Ovary (tissue), 9 donors: ENCODE results near the gene RTL1. TPM values are rescaled to one million over a fixed set of nuclear protein-coding genes. Genes with fewer than 3 reads are reported as not detected.

ENCODE experiments used
- DNase-seq, 5 donors: peaks; one replicate each; pipeline ENCODE4 v3.0.0-alpha.2; 2019 to 2020
- H3K27ac ChIP-seq, 2 donors: fragments of 200-600 bp; one replicate each; pipeline versions ENCODE4 v1.5.1 to v1.8.0; 2019 to 2022
- H3K27me3 ChIP-seq: fragments of 200-600 bp; one replicate; pipeline ENCODE4 v1.8.0; 2022
- H3K36me3 ChIP-seq: fragments of 200-600 bp; sonication (generic); one replicate; pipeline ENCODE4 v1.5.1; 2019
- H3K4me1 ChIP-seq: one replicate; pipeline ENCODE4 v1.8.1; 2013; ENCODE audit warnings: mild to moderate bottlenecking, moderate library complexity; ENCODE audit not compliant: insufficient read depth
- H3K4me3 ChIP-seq: fragments of 200-600 bp; sonication (generic); one replicate; pipeline ENCODE4 v1.5.1; 2017
- H3K9me3 ChIP-seq, 2 donors: fragments of 200-600 bp in 1 of 2; sonication (generic) in 1 of 2; one replicate each; pipeline versions ENCODE4 v1.5.1 to v1.8.1; 2013 to 2019; ENCODE audit warnings: mild to moderate bottlenecking in 1 of 2, moderate library complexity in 1 of 2
- CTCF ChIP-seq, 3 donors: fragments of 450-650 bp in 2 of 3; fragments of 200-600 bp in 1 of 3; IDR thresholded peaks; one replicate each; pipeline versions ENCODE4 v1.5.1 to v1.8.0; 2016 to 2022; ENCODE audit warnings: antibody characterized with exemption in 3 of 3, mild to moderate bottlenecking in 1 of 3
- EP300 ChIP-seq: sonication (generic); formaldehyde crosslinking; IDR thresholded peaks from one replicate; pipeline ENCODE4 v1.6.1; 2017; ENCODE audit warnings: antibody characterized with exemption
- POLR2A ChIP-seq: fragments of 450-650 bp; IDR thresholded peaks from one replicate; pipeline ENCODE4 v1.6.1; 2017; ENCODE audit warnings: antibody characterized with exemption, mild to moderate bottlenecking, moderate library complexity
- WGBS, 3 donors: extraction: QIAGEN DNeasy Blood & Tissue Kit in 1 of 3; methylation state at CpG; one replicate each; pipeline versions ENCODE4 v1.1.5 to v1.1.7; 2013 to 2017; 5-methylcytosine and 5-hydroxymethylcytosine counted together
- intact Hi-C, 4 donors: fragments of 100-400 bp; cut with DNase I; formaldehyde crosslinking; loops; one replicate each; pipeline versions ENCODE4 v1.11.0 to v1.15.1; 2022 to 2023
- polyA plus RNA-seq, 2 donors: library from polyadenylated mRNA; stranded (reverse); fragments of 200-250 nt in 1 of 2; fragments of 350-450 nt in 1 of 2; fragmentation: Illumina TruSeq in 1 of 2; extraction: RNeasy Lipid Tissue Mini Kit (QIAGEN cat#74804) in 1 of 2; gene quantifications; one replicate each; pipeline ENCODE4 v1.2.3, GENCODE V29; 2013 to 2014
- total RNA-seq, 7 donors: library from RNA; depleted of rRNA in 2 of 7; stranded (reverse); fragments of >200 nt in 2 of 7; fragmentation: NEBNext Ultra II Directional in 3 of 7; extraction: Animal tissue kit (Norgen Biotek cat#: 25700) in 3 of 7; gene quantifications; one replicate each; pipeline versions ENCODE4 v1.1.0 to v1.2.4, GENCODE V29; 2016 to 2023
- donor health status: DM: no; HTN: no; CAD: no; lungs with moderate emphysema.
- donor health status: DM: no; HTN: no; CAD: no.
- donor health status: Bipolar disorder and iron deficiency.
- donor health status: DM: yes; HTN: yes; CAD: no.
- donor health status: DM: no; HTN: no; CAD: no.
- donor health status: DM: yes; HTN: yes; CAD: no.

Gene RTL1
- total and polyA plus RNA-seq, 9 donors = 0.06 to 1.3 (median 0.40) TPM; not detected in 2

GRCh38 chr14:100909439-100909838 is 5.9 kb upstream of the RTL1 start:
- H3K9me3 ChIP-seq = no peaks in the 10 kb centered on the region
- intact Hi-C loops = loop anchor here in 1 of 4 donors (10.0 kb wide), 1 partner anchor 655 kb away; the partner anchor contains the start of gene DIO3
- H3K36me3 ChIP-seq = no peaks in the 10 kb centered on the region
- no peak for TF ChIP-seq EP300
- no peak for TF ChIP-seq POLR2A
- no peak for TF ChIP-seq CTCF (IDR thresholded peaks at IDR 0.05)
- no peak overlapping the region for H3K4me3 ChIP-seq
- H3K4me1 ChIP-seq = no peaks in the 10 kb centered on the region
- no peak overlapping the region for H3K27ac ChIP-seq
- DNase-seq = no peak
- WGBS, 3 donors = 79 to 84% (median 82%) methylated on average over 9 of the region's 9 CpGs
- H3K27me3 ChIP-seq = no peaks in the 10 kb centered on the region

- 90 to 91% (median 90%) methylated on average over 8 of the region's 8 CpGs for WGBS, 3 donors
- TF ChIP-seq POLR2A (no peak), CTCF (IDR thresholded peaks at IDR 0.05) (no peak), EP300 (no peak)
- H3K27me3 ChIP-seq = no peaks in the 10 kb centered on the region
These were observed 3.7 kb upstream of the RTL1 start for GRCh38 chr14:100907240-100907639.

GRCh38 chr14:100906420-100906819 is 2.9 kb upstream of the RTL1 start:
- Histone ChIP-seq H3K36me3 (no peaks in the 10 kb centered on the region), H3K27ac (no peak overlapping the region), H3K27me3 (no peaks in the 10 kb centered on the region), H3K9me3 (no peaks in the 10 kb centered on the region), H3K4me1 (no peaks in the 10 kb centered on the region), H3K4me3 (no peak overlapping the region)
- peak in 1 of 5 donors; percentile 39 for DNase-seq
- 58 to 68% (median 59%) methylated on average over 6 of the region's 6 CpGs for WGBS, 3 donors
- intact Hi-C loops = loop anchor here in 1 of 4 donors (10.0 kb wide), 1 partner anchor 658 kb away; the partner anchor contains the start of gene DIO3
- TF ChIP-seq CTCF (IDR thresholded peaks at IDR 0.05) = peak in 1 of 3 donors; percentile 9
- no peak for TF ChIP-seq POLR2A

More at GRCh38 chr14:100907240-100907639, 3.7 kb upstream of the RTL1 start:
- Histone ChIP-seq H3K4me1 (no peaks in the 10 kb centered on the region), H3K9me3 (no peaks in the 10 kb centered on the region), H3K36me3 (no peaks in the 10 kb centered on the region), H3K27ac (no peak overlapping the region), H3K4me3 (no peak overlapping the region)
- intact Hi-C loops = loop anchor here in 1 of 4 donors (10.0 kb wide), 1 partner anchor 658 kb away; the partner anchor contains the start of gene DIO3
- no peak for DNase-seq

GRCh38 chr14:100905166-100905565 is 1.6 kb upstream of the RTL1 start:
- H3K9me3 ChIP-seq = no peaks in the 10 kb centered on the region
- intact Hi-C loops = loop anchor here in 1 of 4 donors (10.0 kb wide), 1 partner anchor 660 kb away; the partner anchor contains the start of gene DIO3
- no peaks in the 10 kb centered on the region for H3K36me3 ChIP-seq
- 66 to 70% (median 66%) methylated on average over 12 of the region's 12 CpGs for WGBS, 3 donors
- TF ChIP-seq EP300 (no peak), POLR2A (no peak), CTCF (IDR thresholded peaks at IDR 0.05) (no peak)
- H3K27ac ChIP-seq = no peak overlapping the region
- no peaks in the 10 kb centered on the region for H3K4me1 ChIP-seq
- DNase-seq = peak in 1 of 5 donors; percentile 40
- no peak overlapping the region for H3K4me3 ChIP-seq
- no peaks in the 10 kb centered on the region for H3K27me3 ChIP-seq
